Endometrium (tissue), 2 donors: ENCODE results near the gene CMPK1.
"Not testable (repeated sequence)": the region's sequence is repeated elsewhere in the genome, so short reads cannot be mapped to it uniquely, and the experiment has no call there.

Experiments
- FAIRE-seq: peaks from 2 replicates; lab custom pipeline; 2012; peaks lifted over from hg19 to GRCh38; lab: Jason Lieb, UNC
- donor health status: control.
- donor health status: control.

Gene CMPK1

DNA sequence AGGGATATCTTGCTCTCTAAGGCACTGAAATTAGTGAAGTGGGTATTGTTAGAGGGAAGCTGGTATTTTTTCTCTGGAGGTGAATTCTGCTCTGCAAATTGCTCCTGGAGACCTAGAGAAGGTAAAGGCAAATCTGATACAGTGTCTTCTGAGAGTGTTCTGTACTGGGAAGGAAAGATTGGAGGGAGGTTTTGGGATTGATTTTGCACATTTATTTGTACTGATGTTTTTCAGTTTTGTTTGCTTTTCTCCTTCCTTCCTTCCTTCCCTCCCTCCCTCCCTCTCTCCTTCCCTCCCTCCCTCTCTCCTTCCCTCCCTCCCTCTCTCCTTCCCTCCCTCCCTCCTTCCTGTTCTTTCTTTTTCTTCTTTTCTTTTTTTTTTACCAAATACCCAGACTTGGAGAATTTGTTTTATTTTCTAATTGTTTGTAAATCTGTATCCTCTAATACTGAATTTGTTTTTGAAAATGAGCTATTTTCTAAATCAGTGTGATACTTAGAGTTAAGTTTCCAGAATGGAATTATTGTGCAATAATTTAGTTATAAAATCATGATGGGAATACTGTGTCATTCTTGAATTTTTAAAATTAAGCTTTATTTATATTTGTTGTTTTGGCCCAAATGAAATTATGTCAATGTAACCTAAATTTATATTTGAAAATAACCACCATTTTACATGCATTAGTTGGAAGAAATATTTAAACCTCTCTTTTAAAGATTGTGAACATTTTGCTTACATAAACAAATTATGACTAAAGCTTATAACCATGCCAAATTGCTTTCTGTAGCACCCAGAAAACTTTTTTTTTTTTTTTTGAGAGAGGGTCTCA, 4.9 kb downstream of the CMPK1 start:
- peak; percentile 4 for FAIRE-seq

DNA sequence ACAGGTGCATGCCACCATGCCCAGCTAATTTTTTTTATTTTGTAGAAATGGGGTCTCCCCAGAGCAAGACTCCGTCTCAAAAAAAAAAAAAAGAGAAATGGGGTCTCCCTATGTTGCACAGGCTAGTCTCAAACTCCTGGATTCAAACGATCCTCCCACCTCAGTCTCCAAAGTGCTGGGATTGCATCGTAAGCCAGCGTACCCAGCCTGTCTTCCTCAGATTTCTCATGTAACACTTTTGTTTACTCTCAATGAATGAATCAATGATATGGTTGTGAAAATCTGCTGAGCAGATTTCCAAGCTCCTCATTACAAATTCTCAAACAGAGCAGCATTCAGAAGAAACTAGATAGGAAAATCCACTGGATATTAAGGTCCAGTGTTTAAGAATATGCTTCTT, 6.6 kb downstream of the CMPK1 start:
- FAIRE-seq, result no peak

DNA sequence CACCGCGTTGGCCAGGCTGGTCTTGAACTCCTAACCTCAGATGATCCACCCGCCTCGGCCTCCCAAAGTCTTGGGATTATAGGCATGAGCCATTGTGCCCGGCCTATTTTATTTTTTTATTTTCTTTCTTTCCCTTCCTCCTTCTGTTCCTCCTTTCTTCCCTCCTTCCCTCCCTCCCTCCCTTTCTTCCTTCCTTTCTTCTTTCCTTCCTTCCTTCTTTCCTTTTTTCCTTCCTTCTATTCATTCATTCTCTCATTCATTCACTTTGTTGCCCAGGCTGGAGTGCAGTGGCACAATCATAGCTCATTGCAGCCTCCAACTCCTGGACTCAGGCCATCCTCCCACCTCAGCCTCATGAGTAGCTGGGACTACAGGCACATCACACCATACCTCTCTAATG, 13.4 kb downstream of the CMPK1 start:
- FAIRE-seq, result not testable (repeated sequence)

DNA sequence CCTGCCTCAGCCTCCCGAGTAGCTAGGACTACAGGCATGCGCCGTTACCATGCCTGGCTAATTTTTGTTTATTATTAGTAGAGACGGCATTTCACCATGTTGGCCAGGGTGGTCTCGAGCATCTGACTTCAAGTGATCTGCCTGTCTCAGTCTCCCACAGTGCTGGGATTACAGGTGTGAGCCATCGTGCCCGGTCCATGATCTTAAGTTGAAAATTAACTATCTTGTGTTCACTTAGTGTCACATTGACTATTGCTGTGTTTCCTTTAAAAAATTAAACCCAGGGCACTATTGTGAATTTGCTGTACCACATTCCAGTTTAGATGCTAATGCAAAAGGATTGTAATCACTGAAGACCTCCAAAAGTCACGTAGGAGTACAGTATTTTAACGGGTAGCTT, 14.1 kb downstream of the CMPK1 start:
- no peak for FAIRE-seq

DNA sequence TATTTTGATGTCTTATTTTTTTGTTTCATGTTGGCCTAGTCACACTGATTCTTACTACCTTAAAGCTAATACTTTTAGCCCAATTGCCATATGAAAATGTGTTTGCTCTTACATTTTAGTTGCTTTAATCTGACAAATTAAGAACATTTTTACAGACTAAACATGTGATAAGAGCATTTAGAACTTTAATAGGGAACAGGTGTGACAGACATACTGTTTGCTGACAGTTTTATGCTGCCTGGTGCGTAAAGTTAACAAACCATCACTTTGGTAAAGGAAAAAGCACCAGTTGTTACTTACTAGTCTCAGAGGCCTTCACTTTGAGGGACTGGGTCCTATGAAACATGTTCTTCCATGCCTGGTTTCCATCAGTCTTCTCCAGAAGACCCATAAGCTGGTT, 14.7 kb downstream of the CMPK1 start:
- FAIRE-seq, result no peak

DNA sequence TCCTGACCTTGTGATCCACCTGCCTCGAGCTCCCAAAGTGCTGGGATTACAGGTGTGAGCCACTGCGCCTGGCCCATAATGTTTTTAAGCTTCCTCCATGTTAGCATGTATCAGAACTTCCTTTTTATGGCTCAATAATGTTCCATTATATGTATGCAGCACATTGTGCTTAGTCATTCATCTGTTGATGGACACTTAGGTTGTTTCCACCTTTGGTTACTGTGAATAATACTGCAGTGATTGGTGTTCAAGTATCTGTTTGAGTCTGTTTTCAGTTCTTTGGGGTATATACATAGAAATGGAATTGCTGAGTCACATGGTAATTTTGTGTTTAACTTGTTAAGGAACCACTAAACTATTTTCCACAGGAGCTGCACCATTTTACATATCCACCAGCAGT, 17.7 kb downstream of the CMPK1 start:
- no peak for FAIRE-seq

DNA sequence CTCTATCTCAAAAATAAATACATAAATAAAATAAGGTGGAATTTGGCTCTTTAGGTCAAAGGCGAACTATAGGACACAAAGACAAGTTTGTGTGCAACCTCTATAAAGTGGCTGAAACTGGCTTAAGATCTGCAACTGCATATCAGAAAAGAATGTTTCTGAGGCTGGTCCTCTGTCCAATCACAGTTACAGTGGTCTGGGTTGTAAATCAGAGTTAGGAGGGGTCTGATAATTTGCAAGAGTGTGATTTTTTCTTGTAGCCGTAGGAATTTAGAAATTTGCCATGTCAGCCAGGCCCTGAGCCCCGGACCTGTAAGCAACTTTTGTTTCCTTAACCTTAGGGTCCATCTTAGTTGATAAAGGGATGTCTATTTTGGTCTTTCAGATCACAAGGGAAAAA, 27.8 kb downstream of the CMPK1 start:
- FAIRE-seq, result no peak

DNA sequence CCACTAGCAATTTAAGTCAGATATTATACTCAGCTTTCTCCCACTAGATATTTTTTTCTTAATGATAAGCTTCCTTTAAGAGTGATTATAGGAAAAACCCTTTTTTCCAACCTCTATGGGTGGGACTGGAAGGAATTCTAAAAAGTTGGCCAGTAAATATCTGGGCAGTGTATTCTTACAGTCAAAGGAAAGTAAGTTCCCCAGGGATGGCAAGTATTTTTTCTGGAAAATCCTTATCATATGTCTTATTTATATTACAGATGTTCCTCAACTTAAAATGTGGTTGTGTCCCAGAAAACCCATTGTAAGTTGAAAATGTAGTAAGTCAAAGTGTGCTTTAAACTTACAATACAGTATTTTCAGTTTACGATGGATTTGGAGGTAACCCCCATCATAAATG, 29.2 kb downstream of the CMPK1 start:
- FAIRE-seq, result no peak

DNA sequence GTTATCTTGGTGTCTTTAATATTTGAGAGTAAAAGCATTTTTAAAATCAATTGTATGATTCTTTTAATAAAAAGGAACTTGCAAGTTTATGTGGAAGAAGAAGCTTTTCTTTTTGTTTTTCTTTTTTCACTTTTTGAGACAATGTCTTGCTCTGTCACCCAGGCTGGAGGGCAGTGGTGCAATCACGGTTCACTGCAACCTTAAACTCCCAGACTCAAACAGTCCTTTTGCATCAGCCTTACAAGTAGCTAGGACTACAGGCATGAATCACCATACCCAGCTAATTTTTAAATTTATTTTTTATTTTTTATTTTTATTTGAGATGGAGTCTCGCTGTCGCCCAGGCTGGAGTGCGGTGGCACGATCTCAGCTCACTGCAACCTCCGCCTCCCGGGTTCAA, 34.1 kb downstream of the CMPK1 start:
- no peak for FAIRE-seq

DNA sequence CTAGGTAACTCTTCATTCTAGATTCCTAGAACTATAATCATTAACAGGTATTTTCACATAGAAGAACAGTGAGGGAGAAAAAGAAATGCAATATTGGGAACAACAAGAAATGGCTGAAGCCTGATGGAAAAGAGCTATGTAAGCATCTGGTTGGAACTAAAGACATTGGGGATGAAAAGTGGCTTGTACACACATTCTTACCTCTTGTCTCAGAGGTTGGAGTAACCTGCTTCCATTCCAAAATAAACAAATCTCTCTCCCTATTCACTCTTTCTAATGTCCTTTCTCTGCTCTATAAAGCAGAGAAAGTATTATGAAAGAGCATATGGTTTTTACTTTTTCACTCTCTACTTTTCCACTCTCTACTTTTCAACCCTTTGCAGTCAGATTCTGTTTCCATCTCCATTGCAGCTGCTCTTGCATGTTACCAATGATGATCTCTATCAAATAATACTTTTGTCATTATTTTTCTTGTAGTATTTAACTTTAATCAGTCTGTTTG, 37.5 kb downstream of the CMPK1 start:
- no peak for FAIRE-seq

DNA sequence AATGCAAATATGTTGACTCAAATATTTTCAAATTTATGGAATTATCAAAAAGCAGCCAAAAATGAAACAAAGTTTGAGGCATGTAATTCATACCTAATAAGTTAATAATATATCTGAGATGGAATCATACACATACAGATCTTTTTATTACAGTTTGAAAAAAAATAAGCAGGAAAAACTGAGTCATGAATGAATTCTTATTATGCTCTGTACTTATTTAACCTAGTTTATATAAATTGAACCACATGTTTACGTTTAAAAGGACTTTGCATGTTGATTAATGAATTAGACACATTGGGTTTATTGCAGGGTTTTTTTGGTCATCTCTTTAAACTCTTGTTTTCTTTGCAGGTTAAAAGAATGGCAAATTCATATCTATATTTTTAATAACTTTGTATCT, 40.9 kb downstream of the CMPK1 start:
- FAIRE-seq, result no peak

DNA sequence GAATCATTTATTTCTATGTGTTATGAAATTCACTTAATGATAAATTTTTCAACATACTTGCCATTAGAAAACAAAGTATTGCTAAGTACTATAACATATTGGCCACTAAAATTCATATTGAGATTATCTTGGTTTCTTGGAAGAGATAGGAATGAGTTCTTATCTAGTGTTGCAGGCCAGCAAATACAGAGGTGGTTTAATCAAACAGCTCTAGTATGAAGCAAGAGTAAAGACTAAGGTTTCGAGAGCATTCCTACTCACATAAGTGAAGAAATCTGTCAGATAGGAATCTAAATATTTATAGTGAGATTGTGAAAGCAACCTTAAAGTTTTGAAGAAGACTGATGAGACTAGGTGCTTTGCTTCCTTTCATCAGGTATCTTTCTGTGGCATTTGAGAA, 44.6 kb downstream of the CMPK1 start:
- no peak for FAIRE-seq

DNA sequence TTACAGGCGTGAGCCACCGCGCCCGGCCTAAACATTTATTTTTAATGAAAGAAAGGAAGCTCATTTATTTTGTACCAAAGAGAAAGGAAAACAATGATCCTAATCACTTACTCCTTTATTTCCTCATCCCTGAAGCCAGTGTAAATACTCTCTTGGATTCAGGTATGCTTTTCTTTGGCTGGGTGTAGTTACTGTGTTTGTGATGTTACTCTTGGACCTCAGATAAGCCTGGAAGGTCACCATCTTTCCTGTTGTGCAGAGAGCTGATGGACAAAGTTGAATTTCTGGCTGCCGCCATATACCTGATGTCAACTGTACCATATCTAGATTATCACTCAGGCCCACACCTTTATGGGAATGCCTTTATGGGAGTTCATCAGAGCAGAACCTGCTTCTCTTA, 47.1 kb downstream of the CMPK1 start:
- FAIRE-seq, result no peak

DNA sequence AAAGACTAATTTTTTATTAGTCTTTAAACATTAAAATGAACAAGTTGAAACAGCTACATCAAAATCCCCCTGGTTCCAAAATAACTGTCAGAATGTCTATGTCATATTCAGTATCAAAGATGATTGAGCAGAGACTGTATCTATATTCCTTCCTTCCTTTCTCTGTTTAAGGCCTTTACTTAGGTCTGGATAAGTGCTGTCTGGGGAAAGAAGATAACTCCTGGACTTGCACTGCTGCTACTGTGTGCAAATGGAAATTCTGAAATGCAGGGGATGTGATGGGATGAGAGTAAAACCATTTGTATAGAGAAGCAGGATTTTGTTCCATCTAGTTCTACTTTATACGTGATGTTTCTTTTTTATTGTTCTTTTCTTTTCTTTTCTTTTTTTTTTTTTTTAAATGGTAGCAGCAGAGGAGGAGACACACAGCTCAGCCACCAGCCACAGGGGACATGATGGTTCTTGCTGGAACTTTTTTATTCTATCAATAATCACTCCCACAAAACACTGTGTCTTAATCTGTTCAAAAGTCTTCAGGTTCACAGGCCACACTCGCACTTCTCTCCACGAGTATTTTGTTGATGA, 48.9 kb downstream of the CMPK1 start:
- no peak for FAIRE-seq

DNA sequence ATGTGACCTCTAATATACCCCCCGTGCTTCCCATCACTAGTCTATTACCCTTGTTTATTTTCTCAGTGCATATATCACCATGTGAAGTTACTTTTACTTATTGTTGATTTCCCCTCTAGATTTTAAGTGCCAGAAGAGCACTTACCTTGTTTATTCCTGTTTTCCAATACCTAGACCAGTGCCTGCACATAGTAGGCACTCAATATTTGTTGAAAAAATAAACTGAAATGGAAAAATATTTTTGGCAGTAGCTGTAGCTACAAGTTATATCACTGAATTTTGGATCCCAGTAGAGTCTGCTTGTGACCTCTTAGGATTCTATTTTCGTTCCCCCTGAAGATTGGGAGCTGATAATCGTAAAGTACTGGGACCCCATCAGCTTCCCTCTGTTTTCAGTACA, 50.5 kb downstream of the CMPK1 start:
- FAIRE-seq, result no peak

DNA sequence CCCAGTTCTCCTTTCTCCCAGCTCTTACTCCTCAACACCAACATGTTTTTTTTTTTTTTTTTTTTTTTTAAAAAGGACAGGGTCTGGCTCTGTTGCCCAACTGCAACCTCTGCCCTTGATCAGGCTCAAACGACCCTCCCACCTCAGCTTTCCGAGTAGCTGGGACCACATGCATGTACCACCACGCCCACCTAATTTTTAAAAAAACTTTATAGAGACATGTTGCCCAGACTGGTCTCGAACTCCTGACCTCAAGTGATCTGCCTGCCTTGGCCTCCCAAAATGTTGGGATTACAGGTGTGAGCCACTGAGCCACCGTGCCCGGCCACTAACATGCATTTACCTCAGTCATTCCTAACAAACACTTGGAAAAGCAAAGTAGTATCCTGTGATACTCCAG, 51.4 kb downstream of the CMPK1 start:
- no peak for FAIRE-seq

DNA sequence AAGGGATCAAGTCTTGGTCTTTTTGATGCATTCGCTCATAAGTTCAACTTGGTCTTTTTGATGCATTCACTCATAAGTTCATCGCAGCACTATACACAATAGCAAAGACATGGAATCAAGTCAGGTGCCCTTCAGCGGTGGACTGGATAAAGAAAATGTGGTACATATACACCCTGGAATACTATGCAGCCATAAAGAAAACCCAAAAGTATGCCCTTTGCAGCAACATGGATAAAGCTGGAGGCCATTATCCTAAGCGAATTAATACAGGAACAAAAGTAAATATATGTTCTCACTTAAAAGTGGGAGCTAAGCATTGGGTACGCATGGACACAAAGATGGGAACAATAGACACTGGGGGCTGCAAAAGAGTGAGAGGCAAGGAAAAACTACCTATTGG, 52.7 kb downstream of the CMPK1 start:
- no peak for FAIRE-seq

DNA sequence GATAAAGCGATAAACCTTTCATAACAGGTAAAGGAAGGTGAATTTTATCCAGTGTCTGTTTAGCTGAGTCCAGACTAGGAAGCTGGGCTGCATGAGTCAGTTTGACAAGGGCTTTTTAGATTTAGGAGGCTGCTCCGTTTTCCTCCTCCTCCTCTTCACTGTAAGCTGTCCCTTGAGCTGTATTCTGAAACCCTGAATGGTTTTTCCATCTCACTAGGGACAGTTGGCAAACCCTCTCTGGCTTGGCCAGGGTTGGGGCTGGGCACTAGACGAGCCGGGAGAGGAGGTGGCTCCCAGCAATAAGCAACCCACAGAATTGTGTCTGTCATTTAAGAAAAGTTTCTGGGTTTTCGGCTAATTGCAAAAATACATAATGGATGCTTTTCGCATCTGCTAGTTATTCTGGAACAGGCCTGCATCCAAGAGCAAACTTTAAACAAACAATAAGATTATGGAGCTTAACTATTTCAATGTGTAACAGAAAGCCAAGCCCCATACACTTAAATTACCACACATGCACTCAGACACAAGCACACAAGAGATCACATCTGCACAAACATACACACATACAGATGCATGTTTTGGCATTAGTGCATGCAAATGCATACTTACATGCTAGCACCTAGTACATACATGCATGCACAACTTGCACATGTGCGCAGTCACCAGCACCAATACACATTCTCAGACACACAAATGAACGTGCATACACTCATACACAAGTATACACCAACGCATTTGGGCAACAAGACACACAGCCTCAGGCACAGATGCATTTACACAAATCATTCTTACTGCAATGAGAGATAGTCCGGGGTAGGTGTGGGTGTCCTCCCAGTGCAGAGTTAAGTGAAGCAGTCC, 54.7 kb downstream of the CMPK1 start:
- no peak for FAIRE-seq

DNA sequence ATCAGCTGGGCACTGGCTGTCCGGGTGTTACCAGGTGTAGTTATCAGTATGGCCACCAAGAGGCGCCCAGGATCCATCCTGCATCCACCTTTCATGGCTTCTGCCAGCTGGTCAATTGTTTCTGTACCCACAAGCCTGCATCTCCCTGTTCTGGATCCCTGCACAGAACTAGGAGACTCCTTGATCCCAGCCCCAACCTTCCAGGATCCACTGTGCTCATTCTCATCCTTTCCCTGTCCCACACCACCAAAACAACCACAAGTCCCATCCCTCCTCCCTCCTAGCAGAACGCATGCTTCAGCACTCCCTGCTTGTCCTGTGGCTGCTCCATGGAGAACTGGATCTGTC, 55.3 kb downstream of the CMPK1 start:
- no peak for FAIRE-seq

DNA sequence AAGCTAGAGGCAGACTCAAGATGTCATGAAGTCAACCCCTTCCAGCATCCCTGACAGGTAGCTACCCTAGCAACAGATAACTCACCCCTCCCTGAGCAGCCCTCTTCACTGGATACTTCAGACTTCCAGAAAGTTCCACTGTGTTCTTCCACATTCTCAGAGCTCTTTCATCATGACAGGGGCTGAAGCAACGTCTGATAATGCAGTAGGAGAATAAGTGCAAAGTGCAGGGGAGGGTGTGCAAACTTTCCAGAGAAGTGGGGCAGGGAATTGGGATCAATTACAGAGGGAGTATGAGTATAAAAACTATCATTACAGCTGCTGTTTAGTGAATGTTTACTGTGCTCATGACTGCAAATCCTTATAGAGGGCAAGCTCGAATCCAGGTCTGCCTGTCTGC, 56.1 kb downstream of the CMPK1 start:
- no peak for FAIRE-seq

DNA sequence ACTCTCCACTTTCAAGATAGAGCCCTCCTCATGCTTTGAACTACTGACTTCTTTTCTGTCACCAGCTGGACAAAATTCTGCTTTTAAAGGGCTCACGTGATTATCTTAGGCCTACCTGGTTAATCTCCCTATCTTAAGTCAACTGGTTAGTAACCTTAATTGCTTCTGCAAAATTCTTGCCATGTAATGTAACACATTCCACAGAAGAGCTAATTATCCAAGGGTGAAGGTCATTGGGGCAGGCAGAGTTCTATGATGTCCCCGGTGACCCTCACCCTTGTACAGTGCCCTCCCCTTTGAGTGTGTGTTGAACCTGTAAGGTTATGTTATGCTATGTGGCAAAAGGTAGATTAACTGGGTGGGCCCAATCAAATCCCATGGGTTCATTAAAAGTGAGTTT, 57.3 kb downstream of the CMPK1 start:
- FAIRE-seq, result no peak

DNA sequence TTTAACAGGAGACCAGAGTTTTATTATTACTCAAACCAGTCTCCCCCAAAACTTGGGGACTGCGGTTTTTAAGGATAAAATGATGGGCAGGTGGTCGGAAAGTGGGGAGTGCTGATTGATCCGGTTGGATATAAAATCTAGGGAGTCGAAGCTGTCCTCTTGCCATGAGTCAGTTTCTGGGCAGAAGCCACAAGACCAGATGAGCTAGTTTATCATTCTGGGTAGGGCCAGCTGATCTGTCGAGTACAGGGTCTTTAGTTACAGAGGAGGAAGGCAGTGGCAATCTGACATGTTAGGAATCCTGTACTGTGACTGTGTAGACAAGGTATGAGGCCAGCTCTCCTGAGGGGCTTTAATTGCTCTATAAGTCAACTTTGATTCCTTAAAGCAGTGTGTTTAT, 59.6 kb downstream of the CMPK1 start:
- no peak for FAIRE-seq

DNA sequence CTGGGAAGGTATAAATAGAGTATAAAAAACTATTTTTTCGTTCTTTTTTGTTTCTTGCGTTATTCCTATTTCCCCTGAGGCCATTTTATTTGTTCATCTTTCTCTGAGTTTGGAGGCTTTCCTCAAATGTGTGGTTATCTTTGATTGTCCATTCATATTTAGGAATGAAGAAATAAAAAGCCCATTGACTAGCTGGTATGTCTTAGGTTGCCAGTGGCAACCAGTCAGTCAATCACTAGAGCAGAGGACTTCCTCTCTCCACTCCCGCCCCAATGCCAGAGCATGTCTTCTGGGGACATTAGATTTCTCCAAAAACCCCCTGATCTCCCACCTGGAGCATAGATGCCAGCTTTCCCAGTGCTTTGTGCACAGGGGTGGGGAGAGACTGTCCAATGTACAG, 61.8 kb downstream of the CMPK1 start:
- no peak for FAIRE-seq
